Activated CD4-positive, alpha-beta T cell treated with anti-CD3 and anti-CD28 coated beads, Interleukin-2, amount 50 U/mL, for 24 hours (primary cell): ENCODE results near the gene FBL.
"Not testable (repeated sequence)": the region's sequence is repeated elsewhere in the genome, so short reads cannot be mapped to it uniquely, and the experiment has no call there.

Experiments used
- DNase-seq, 2 donors: peaks; one replicate each; pipeline ENCODE4 v3.0.0-alpha.2; 2020; ENCODE audit warnings: low read depth in 1 of 2, low spot score in 1 of 2

Gene FBL

DNA sequence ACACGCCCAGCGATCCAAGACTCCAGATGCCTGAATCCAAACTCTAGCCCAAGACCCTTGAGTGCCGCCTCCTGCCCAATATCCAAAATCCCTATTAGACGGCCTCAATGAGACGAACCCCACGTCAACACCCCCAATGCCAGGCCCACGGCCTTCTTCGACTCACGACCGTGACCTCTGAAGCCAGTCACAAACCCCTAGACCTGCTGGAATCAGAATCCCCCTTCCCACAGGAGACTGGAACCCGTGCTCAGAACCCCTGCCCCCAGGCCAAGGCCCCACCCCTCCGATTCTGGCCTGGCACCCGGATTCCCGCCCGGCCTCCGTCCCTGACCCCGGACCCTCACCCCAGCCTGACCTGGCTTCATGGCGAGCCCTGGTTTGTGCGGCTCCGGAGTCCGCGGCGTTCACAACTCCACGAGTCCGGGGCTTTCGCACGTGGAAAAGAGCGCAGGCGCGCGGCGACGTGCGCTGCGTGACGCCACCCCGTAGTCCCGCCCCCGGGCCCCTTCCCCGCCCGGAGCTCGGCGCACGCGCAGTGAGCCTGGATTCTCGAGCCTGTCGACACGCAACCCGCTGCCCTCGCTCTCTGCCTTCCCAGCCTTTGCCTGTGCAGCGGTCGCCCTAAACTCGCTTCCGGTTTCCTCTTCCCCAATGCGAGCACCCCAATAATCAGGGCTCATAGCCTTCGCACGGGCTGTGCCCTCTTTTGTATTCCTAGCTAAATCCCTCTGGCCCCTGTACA lies at the start of gene FBL:
Gene FBL, minus strand, starts transcription at position 447 of the 745 bp plus-strand sequence. Its CDS starts 79 bp downstream, at position 368.
- peak; percentile 96 to 98 for DNase-seq

DNA sequence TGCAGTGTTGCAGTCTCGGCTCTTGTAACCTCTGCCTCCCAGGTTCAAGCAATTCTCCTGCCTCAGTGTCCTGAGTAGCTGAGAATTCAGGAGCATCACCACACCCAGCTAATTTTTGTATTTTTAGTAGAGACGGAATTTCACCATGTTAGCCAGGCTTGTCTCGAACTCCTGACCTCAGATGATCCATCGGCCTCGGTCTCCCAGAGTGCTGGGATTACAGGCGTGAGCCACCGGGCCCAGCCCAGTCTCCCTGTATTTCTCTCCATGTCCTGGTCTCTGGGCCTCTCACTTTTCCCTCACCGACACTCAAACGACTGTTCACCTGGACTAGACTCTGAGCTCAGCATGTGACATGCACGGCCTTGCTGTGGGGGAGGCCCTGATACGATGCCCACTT lies 48.9 kb upstream of the FBL start:
- DNase-seq: not testable (repeated sequence)

- not testable (repeated sequence) for DNase-seq
Observed at GRCh38 chr19:39894236-39894606, 48.0 kb upstream of the FBL start.

GRCh38 chr19:39893366-39894235 lies 47.4 kb upstream of the FBL start:
- DNase-seq: not testable (repeated sequence)

- not testable (repeated sequence) for DNase-seq
Observed at GRCh38 chr19:39892506-39892902, 46.3 kb upstream of the FBL start.

DNA sequence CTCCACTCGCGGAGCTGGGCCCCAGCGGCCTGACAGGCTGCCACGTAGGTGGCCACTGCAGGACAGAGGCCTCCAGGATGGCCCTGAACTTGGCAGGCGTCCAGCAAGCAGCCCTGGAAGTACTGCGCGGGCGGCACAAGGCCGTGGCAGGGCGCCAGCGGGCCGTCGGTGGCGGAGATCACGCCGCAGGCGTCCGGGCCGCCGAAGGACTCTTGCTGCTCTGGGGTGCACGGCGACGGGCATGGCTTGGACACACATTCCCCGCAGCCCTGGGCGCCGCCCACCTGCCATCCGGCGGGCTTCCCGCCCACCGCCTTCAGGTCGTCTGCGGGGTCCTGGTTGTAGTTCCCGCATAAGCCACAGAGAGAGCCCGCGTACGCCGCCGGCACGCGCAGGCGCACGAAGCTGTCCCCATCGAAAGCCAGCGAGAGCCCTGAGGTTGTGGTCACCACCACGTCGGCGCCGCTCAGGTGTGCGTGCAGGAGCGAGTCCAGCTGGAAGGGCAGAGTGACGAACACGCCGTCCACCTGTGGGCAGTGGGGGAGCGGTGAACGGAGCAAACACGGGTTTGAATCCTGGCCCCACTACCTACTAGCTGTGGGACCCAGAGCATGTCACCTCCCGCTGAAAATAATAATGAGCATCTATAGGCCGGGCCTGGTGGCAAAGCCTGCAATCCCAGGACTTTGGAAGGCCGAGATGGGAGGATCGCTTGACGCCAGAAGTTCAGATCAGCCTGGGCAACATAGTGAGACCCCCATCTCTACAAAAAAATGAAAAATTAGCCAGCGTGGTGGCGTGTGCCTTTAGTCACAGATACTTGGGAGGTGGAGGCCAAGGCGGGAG lies 45.7 kb upstream of the FBL start:
- DNase-seq: not testable (repeated sequence)

DNA sequence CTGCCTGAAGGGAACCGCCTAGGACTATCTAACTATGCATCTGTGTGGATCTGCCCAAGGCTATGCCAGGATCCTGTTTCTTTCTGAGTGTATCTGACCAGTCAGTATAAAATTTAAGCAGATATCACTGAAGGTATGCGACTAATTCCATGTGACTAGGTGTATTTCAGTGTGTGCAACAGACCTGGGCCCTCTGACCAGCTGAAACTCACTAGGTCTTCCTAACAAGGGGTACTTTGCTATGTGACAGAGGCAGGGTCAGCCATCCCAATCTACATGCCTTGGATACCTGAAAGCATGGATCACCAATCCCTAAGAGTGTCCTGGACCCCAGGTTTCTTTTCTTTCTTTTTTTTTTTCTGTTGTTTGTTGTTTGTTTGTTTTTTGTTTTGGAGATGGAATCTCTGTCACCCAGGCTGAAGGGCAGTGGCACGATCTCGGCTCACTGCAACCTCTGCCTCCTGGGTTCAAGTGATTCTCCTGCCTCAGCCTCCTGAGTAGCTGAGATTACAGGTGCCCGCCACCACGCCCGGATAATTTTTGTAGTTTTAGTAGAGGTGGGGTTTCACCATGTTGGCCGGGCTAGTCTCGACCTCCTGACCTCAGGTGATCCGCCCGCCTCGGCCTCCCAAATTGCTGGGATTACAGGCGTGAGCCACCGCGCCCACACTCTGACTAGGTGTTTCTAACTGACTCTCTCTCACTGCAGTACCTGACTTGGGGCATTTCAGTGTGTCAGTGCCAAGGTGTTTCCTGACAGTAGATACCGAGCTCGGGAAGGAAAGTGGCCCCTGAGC lies 44.8 kb upstream of the FBL start:
- DNase-seq: no peak

- not testable (repeated sequence) for DNase-seq
Observed at GRCh38 chr19:39889872-39890754, 43.9 kb upstream of the FBL start.

DNA sequence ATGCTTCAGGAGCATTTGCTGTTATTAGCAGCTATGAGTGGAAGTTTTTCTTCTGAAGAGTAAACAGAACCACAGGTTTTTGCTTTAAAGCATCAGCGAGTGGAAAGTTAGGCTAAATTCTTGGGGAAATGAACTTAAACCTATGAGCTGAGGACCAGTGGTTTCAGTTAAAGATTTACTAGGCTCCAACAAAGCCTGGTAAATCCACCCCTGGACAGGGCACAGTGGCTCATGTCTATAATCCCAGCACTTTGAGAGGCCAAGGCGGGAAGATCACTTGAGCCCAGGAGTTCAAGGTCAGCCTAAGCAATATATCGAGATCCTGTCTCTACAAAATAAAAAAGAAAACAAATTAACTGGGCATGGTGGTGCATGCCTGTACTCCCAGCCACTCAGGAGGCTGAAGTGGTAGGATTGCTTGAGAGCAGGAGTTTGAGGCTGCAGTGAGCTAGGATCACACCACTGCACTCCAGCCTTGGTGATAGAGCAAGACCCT lies 41.3 kb upstream of the FBL start:
- not testable (repeated sequence) for DNase-seq

- not testable (repeated sequence) for DNase-seq
Observed at GRCh38 chr19:39885821-39886554, 39.8 kb upstream of the FBL start.

GRCh38 chr19:39884721-39885120 lies 38.5 kb upstream of the FBL start:
- DNase-seq: not testable (repeated sequence)

DNA sequence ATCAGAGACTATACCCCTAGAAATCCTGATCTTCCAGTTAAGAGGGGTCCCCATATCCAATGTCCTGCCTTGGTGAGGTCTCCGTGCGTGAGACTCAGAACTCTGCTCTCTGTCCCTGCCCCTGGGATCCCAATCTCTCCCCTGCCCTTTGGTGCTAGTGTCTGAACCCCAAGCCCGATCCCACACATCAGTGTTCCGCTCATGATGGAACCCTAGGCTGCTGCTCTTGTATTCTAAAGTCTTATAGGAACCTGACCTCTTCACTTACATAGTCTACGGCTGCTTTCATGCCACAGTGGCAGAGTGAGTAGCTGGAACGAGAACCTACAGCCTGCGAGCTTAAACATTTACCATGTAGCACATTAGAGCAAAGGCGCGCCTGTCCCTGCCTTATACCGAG lies 36.5 kb upstream of the FBL start:
- not testable (repeated sequence) for DNase-seq

DNA sequence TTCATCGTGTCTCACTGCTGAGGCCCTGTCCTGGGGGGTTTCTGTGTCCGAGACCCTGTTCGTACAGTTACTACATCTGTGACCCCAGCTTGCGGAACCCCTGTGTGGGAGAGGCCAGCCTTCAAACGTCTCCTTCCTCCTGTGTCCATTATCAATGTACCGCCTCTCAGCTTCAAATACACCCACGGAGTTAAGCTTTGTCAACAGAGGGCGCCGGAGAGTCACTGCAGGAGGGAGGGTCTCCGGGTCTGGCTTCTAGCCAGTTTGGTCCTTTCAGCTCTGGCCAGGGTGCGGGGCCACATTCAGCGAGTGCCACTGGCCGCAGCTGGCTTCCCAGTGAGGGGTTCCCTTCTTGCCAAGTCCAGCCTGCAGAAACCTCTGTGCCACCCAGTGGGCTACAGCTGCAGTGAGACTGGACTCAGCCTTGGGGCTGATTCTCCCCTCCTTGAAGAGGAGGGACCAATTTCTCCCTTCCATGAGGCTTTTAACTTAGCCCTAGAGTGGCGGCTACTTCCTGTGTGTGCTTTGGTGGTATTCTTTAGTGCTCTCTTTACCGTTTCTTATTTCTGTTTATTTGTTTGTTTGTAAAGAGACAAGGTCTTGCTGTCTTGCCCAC lies 35.4 kb upstream of the FBL start:
- DNase-seq: not testable (repeated sequence)

GRCh38 chr19:39880241-39880640 lies 34.1 kb upstream of the FBL start:
- DNase-seq: not testable (repeated sequence)

- not testable (repeated sequence) for DNase-seq
Observed at GRCh38 chr19:39879796-39880195, 33.6 kb upstream of the FBL start.

DNA sequence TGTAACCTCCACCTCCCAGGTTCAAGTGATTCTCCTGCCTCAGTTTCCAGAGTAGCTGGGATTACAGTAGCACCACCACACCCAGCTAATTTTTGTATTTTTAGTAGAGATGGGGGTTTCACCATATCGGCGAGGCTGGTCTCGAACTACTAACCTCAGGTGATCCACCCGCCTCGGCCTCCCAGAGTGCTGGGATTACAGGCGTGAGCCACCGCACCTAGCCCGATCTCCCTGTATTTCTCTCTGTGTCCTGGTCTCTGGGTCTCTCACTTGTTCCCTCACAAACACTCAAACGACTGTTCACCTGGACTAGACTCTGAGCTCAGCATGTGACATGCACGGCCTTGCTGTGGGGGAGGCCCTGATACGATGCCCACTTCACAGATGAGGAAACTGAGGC lies 32.7 kb upstream of the FBL start:
- not testable (repeated sequence) for DNase-seq

DNA sequence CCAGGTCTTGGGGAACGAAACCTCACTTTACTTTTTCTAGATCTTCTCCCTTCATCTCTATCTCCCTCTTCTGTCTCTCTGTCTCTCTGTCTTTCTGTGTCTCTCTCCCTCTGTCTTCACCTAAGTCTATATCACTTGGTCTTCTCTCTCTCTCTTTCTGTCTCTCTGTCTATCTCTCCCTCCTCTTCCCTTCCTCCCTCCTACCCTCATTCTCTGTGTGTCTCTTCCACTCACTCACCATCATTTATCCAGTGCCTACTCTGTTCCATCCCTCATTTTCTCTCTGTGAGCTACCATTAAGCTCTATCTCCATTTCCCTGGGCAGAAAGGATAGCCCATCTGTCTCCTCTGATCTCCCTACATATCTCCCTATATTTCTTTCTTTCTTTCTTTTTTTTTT lies 32.2 kb upstream of the FBL start:
- no peak for DNase-seq

GRCh38 chr19:39877982-39878381 lies 31.8 kb upstream of the FBL start:
- DNase-seq: not testable (repeated sequence)
